ENCODE results near the gene JPT2.

JPT2 gene

GRCh38 chr16:1745181-1745899 lies 67.3 kb downstream of the JPT2 start (continued):
- TF ChIP-seq ZNF514 (tag by site-specific recombination; IDR thresholded peaks at IDR 0.05): no peak

GRCh38 chr16:1745900-1746692 lies 68.0 kb downstream of the JPT2 start:
- Histone ChIP-seq H3K36me3 (ENCODE audit: control insufficient read depth in 2 of 2, insufficient read depth in 1 of 2, low read length in 2 of 2) (peaks cover 5 to 79% of the 10 kb centered on the region in 2 experiments; a peak in 2 of 3 replicates), H3K4me3 (ENCODE audit: low read depth, low read length) (no peak overlapping the region), H3K4me1 (ENCODE audit: control insufficient read depth, insufficient read depth, low read length) (no peaks in the 10 kb centered on the region), H3K27ac (ENCODE audit: extremely low read depth, low read depth, low read length) (no peak overlapping the region), H3K9me3 (ENCODE audit: control insufficient read depth, insufficient read depth, low read depth, low read length) (no peaks in the 10 kb centered on the region)
- TF ChIP-seq ZNF341 (tag by site-specific recombination; IDR thresholded peaks at IDR 0.05; ENCODE audit: low read depth): no peak
- no peak for TF ChIP-seq ZNF610 (tag by site-specific recombination; IDR thresholded peaks at IDR 0.05; ENCODE audit: borderline replicate concordance)
- TF ChIP-seq ZNF157 (tag by site-specific recombination; IDR thresholded peaks at IDR 0.05): no peak
- no peak for TF ChIP-seq GLIS2 (tag by site-specific recombination; IDR thresholded peaks at IDR 0.05)
- TF ChIP-seq ZNF211 (tag by site-specific recombination; IDR thresholded peaks at IDR 0.05; ENCODE audit: low read depth): no peak
- TF ChIP-seq ZSCAN4 (tag by site-specific recombination; IDR thresholded peaks at IDR 0.05): no peak
- TF ChIP-seq ZNF561 (tag by site-specific recombination; IDR thresholded peaks at IDR 0.05; ENCODE audit: borderline replicate concordance): no peak
- TF ChIP-seq EGR2 (tag by site-specific recombination; IDR thresholded peaks at IDR 0.05; ENCODE audit: low read depth): no peak
- no peak for TF ChIP-seq ZBTB8A (tag by site-specific recombination; IDR thresholded peaks at IDR 0.05)
- no peak for TF ChIP-seq ZNF488 (tag by site-specific recombination; IDR thresholded peaks at IDR 0.05)
- no peak for TF ChIP-seq PRDM2 (tag by site-specific recombination; IDR thresholded peaks at IDR 0.05; ENCODE audit: borderline replicate concordance)
- TF ChIP-seq ZNF521 (tag by site-specific recombination; IDR thresholded peaks at IDR 0.05): no peak
- no peak for TF ChIP-seq ZNF514 (tag by site-specific recombination; IDR thresholded peaks at IDR 0.05)
- no peak for TF ChIP-seq SP3 (tag by site-specific recombination; IDR thresholded peaks at IDR 0.05)
- TF ChIP-seq ZNF704 (tag by site-specific recombination; IDR thresholded peaks at IDR 0.05): no peak
- no peak for TF ChIP-seq OSR2 (tag by site-specific recombination; IDR thresholded peaks at IDR 0.05)
- ChIA-PET CTCF (no interaction called here), POLR2A (no interaction called here)
